Left lung (tissue), 10 donors: ENCODE data around the gene CSNK2A3. TPM values are rescaled to one million over a fixed set of nuclear protein-coding genes. Genes with fewer than 3 reads are reported as not detected.

Experiments
- ATAC-seq: fragments of 200-7000 bp; cut with Tn5 transposase; one replicate; pipeline ENCODE4 v1.9.1; 2020; ENCODE audit warnings: moderate library complexity
- DNase-seq, 4 donors: peaks; one replicate each; pipeline ENCODE4 v3.0.0-alpha.2; 2013 to 2020
- H3K27ac ChIP-seq, 2 donors: fragments of 200-600 bp; sonication (generic) in 1 of 2; one replicate each; pipeline versions ENCODE4 v1.5.0 to v1.8.0; 2020 to 2021
- H3K27me3 ChIP-seq, 2 donors: fragments of 200-600 bp; sonication (generic) in 1 of 2; one replicate each; pipeline versions ENCODE4 v1.5.0 to v1.8.0; 2020 to 2021
- H3K36me3 ChIP-seq, 2 donors: fragments of 200-600 bp; sonication (generic) in 1 of 2; one replicate each; pipeline versions ENCODE4 v1.5.0 to v1.8.0; 2020 to 2021
- H3K4me1 ChIP-seq, 2 donors: fragments of 200-600 bp; one replicate each; pipeline ENCODE4 v1.8.0; 2021
- H3K4me3 ChIP-seq, 2 donors: fragments of 200-600 bp; sonication (generic) in 1 of 2; one replicate each; pipeline versions ENCODE4 v1.5.0 to v1.8.0; 2020 to 2021; ENCODE audit warnings: mild to moderate bottlenecking in 1 of 2
- H3K9me3 ChIP-seq, 2 donors: fragments of 200-600 bp; sonication (generic) in 1 of 2; one replicate each; pipeline versions ENCODE4 v1.5.0 to v1.8.0; 2020 to 2021
- intact Hi-C, 2 donors: fragments of 100-400 bp; cut with DNase I; formaldehyde crosslinking; loops; one replicate each; pipeline versions ENCODE4 v1.11.2 to v1.14.2; 2022
- polyA plus RNA-seq, 6 donors: library from polyadenylated mRNA; unstranded; fragments of 120-200 nt; gene quantifications; one replicate each; pipeline ENCODE4 v1.2.1, GENCODE V29; 2013; ENCODE audit not compliant: insufficient read length in 6 of 6
- total RNA-seq, 2 donors: library from RNA; stranded (reverse); fragmentation: NEBNext Ultra II Directional; extraction: Animal tissue kit (Norgen Biotek cat#: 25700); gene quantifications; one replicate each; pipeline ENCODE4 v1.2.1, GENCODE V29; 2021
- TF ChIP-seq, protein P1 (sequence below), 2 donors: fragments of 200-600 bp; sonication (generic) in 1 of 2; IDR thresholded peaks; one replicate each; pipeline versions ENCODE4 v1.5.0 to v1.8.0; 2021; ENCODE audit warnings: antibody characterized with exemption in 2 of 2
- donor health status: DM: no; HTN: yes; CAD: no.
- donor health status: DM: no; HTN: no; CAD: no.

The CSNK2A3 gene
- total and polyA plus RNA-seq, 8 donors: 0.46 to 4.3 (median 2.1) TPM

DNA sequence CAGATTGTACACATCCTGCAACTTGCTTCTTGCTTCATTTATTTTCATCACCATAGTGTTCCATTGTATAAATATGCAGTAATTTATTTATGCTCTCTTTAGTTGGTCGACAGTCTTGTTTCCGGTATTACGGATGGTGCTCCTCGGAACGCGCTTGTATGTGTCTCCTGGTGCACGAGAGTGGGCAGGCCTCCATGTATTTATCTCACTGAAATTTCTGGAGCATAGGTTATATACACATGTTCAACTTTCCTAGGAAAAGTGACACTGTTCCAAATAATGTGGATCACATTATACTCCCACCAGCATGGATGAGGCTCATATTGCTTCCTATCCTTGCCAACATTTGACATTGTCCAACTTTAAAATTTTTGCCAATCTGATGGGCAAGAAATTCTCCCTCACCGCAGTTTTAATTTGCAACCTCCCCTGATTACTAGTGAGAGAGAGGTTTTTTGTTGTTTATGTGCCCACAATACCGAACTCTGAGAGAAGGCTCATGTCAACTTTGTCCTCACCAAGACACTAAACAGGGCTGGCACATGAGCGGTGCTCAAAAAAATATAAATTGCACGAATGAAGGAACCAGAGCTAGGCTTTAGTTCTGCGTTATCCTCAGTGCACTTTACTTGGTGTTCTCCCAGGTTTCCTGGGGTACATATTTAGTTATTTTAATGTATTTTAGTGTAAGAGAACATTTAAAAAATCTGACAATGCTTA is 3.8 kb downstream of the CSNK2A3 start:
- Histone ChIP-seq H3K4me1 (peaks cover 4 to 8% of the 10 kb centered on the region in 2 donors), H3K36me3 (no peaks in the 10 kb centered on the region), H3K27me3 (no peaks in the 10 kb centered on the region), H3K27ac (no peak overlapping the region), H3K4me3 (no peak overlapping the region), H3K9me3 (no peaks in the 10 kb centered on the region)
- TF ChIP-seq, protein P1, sequence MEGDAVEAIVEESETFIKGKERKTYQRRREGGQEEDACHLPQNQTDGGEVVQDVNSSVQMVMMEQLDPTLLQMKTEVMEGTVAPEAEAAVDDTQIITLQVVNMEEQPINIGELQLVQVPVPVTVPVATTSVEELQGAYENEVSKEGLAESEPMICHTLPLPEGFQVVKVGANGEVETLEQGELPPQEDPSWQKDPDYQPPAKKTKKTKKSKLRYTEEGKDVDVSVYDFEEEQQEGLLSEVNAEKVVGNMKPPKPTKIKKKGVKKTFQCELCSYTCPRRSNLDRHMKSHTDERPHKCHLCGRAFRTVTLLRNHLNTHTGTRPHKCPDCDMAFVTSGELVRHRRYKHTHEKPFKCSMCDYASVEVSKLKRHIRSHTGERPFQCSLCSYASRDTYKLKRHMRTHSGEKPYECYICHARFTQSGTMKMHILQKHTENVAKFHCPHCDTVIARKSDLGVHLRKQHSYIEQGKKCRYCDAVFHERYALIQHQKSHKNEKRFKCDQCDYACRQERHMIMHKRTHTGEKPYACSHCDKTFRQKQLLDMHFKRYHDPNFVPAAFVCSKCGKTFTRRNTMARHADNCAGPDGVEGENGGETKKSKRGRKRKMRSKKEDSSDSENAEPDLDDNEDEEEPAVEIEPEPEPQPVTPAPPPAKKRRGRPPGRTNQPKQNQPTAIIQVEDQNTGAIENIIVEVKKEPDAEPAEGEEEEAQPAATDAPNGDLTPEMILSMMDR (IDR thresholded peaks at IDR 0.05): no peak
- intact Hi-C loops: no loop called here
- no peak for ATAC-seq
- peak in 1 of 4 donors; percentile 22 for DNase-seq

DNA sequence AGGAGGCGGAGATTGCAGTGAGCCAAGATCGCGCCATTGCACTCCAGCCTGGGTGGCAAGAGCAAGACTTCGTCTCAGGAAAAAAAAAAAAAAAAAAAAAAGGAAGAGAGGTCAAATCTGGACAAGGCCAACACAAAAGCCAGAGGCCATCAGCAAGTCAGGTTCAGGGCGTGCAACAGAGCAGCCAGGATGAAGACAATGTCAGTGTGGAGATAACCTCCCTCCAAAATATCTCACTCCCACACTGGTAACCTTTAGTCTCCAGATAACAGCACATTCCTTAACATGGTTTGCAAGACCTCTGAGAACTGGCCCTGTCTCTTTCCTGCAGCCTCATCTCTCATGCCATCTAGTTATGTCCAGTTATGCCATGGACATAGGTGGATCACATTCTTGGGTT is 4.7 kb downstream of the CSNK2A3 start:
- TF ChIP-seq, protein P1 (IDR thresholded peaks at IDR 0.05): no peak
- no peak for ATAC-seq
- intact Hi-C loops: no loop called here

DNA sequence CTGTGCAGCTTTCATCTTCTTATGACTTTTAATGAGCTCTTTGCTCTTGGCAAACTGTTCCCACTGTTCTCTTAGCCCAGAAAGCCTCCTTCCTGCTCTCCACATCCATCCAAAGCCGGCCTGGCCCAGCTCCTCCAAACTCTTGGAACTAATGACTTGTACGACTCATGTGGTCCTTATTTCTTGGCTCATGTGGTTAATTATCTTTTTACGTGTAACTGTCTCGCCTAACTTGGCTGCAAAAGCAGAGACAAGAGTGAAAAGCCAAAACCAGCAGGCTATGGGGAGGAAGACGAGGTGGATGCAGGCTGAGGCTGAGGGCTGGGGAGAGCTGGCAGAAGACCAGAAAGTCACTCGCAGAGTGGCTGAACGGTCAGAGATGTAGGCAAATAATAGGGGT is 5.5 kb downstream of the CSNK2A3 start:
- H3K4me1 ChIP-seq: peaks cover 4 to 8% of the 10 kb centered on the region in 2 donors
- H3K27ac ChIP-seq: no peak overlapping the region
- H3K4me3 ChIP-seq: no peak overlapping the region
- peak in 2 of 4 donors; percentile 40 to 46 for DNase-seq
- no peaks in the 10 kb centered on the region for H3K36me3 ChIP-seq
- no peaks in the 10 kb centered on the region for H3K9me3 ChIP-seq
- ATAC-seq: no peak
- intact Hi-C loops: no loop called here
- TF ChIP-seq, protein P1 (IDR thresholded peaks at IDR 0.05): no peak
- no peaks in the 10 kb centered on the region for H3K27me3 ChIP-seq

More for the DNA sequence above, 4.7 kb downstream of the CSNK2A3 start:
- Histone ChIP-seq H3K9me3 (no peaks in the 10 kb centered on the region), H3K36me3 (no peaks in the 10 kb centered on the region), H3K4me3 (no peak overlapping the region), H3K4me1 (peaks cover 4 to 8% of the 10 kb centered on the region in 2 donors), H3K27me3 (no peaks in the 10 kb centered on the region), H3K27ac (no peak overlapping the region)
- DNase-seq: no peak

DNA sequence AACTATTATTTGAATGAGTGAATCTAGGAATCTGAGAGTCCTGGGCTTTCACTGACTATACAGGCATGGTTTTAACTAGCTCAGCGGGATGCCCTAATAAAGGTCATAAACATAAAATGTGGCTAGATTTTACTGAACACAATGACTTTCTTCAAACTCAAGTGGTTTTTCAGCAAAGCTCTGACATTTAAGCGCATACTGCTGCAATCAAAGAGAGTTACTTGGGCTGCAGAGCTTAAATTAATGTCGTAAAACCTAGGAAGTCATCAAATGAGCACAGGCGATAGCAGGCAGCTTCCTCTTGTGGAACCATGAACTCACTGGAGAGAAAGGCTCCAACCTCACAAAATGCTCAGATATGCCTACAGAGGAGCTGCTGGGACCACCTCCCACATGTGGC is 6.7 kb downstream of the CSNK2A3 start:
- no peak for ATAC-seq
- Histone ChIP-seq H3K27me3 (no peaks in the 10 kb centered on the region), H3K9me3 (no peaks in the 10 kb centered on the region), H3K27ac (no peak overlapping the region), H3K4me1 (peaks cover 4 to 8% of the 10 kb centered on the region in 2 donors), H3K4me3 (no peak overlapping the region), H3K36me3 (no peaks in the 10 kb centered on the region)
- DNase-seq: no peak
- TF ChIP-seq, protein P1 (IDR thresholded peaks at IDR 0.05): no peak
- intact Hi-C loops: no loop called here

DNA sequence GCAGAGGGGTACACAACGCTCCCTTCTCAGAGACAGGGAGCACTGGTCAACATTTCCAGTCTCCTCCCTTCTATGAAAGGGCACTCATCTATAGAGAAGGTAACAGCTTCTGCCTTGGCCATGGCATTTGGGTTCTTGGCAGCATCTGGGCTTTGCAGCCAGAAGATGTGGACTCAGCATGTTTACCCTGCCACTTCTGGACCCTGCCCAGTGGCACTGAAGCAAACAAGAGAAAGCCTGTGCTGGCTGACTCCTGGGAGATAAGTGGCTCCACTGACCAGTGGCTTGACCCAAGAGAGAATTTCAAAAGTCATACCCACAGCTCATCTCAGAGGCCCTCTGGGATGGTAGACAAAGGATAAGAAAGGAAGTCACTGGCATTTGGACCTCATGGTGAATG is 8.0 kb downstream of the CSNK2A3 start:
- H3K27ac ChIP-seq: no peak overlapping the region
- DNase-seq (peak in 1 of 4 donors; percentile 74), ATAC-seq (peak; percentile 91)
- peaks cover 4 to 8% of the 10 kb centered on the region in 2 donors for H3K4me1 ChIP-seq
- TF ChIP-seq, protein P1 (IDR thresholded peaks at IDR 0.05): no peak
- no peaks in the 10 kb centered on the region for H3K9me3 ChIP-seq
- H3K36me3 ChIP-seq: no peaks in the 10 kb centered on the region
- H3K27me3 ChIP-seq: no peaks in the 10 kb centered on the region
- no peak overlapping the region for H3K4me3 ChIP-seq
- intact Hi-C loops: no loop called here
